Stimulated activated naive CD4-positive, alpha-beta T cell treated with Interleukin-2 at 50 U/mL for 16 hours (primary cell): ENCODE data around the gene GPR143.
"Not testable (repeated sequence)": the region's sequence is repeated elsewhere in the genome, so short reads cannot be mapped to it uniquely, and the experiment has no call there.

Experiments used
- DNase-seq: peaks from one replicate; lab custom pipeline; 2025; lab: John Stamatoyannopoulos, UW

GPR143 gene

GRCh38 chrX:9765737-9766097 lies at the start of gene GPR143:
TSS of gene GPR143 (minus strand) at chrX:9765847. CDS start at chrX:9765817, 30 bp downstream.
- no peak for DNase-seq

DNA sequence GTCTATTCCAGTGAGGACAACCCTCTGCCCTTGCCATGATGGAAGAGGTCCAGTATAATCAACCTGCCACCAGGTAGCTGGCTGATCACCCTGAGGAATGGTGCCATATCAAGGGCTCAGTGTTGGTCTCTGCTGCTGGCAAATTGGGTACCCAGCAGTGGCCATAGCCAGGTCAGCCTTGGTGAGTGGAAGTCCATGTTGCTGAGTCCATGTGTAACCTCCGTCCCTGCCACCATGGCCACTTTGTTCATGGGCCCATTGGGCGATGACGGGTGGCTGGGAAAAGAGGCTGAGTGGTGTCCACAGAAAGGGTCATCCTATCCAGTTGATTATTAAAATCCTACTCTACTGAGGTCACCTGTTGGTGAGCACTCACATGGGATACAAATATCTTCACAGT lies 45.4 kb upstream of the GPR143 start:
- DNase-seq = not testable (repeated sequence)

GRCh38 chrX:9809876-9810275 lies 44.2 kb upstream of the GPR143 start:
- DNase-seq = not testable (repeated sequence)

- no peak for DNase-seq
These were observed 41.9 kb upstream of the GPR143 start for GRCh38 chrX:9807355-9808182.

DNA sequence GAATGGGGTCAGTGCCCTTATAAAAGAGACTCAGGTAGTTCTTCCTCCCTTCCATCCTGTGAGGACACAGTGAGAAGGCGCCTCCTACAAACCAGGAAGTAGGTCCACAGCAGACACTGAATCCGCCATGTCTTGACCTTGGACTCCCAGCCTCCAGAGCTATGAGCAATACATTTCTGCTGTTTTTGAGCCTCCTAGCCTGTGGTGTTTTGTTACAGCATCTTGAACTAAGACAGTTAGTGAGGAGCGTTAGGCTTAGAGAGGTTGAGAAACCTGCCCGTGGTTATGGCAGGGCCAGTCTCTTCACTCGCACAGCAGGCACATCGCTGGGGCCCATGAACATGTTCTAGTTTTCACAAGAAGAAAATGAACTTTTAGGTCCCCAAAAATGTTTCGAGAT lies 40.3 kb upstream of the GPR143 start:
- no peak for DNase-seq

DNA sequence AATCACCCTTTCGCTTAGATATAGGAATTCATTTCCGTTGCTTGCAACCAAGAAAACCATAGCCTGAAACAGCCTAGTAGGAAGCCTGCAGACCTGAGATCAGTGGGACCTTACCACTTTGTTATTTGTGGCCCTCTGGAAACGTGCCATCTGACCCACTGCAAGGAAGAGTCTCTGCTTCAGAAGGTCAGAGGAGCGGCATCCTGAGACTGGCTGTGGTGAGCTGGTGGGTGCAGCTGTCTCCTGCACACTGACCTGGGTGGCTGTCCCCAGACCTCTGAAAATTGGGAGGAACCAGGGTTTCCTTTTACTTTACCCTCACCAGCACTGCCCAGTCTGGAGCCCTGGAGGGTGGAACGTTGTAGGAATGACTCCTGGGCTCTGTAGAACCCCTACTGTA lies 38.8 kb upstream of the GPR143 start:
- DNase-seq = no peak

DNA sequence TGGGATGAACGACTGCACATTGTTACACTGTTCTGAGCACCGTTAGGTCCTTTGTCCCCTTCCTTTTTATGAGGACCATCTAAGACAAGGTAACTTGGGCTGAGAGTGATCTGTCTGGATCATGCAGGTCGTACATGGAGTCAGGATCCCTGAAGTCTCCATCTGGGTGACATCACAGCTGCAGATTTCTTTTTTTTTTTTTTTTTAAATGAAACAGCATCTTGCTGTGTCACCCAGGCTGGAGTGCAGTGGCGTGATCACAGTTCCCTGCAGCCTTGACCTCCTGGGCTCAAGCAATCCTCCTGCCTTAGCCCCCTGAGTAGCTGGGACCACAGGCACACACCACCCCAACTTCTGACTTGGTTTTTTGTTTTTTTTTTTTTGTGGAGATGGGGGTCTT lies 37.1 kb upstream of the GPR143 start:
- DNase-seq = no peak

GRCh38 chrX:9797384-9798360 lies 32.0 kb upstream of the GPR143 start:
- no peak for DNase-seq

GRCh38 chrX:9794495-9794894 lies 28.8 kb upstream of the GPR143 start:
- DNase-seq = no peak

- no peak for DNase-seq
These were observed 25.2 kb upstream of the GPR143 start for GRCh38 chrX:9790866-9791265.

DNA sequence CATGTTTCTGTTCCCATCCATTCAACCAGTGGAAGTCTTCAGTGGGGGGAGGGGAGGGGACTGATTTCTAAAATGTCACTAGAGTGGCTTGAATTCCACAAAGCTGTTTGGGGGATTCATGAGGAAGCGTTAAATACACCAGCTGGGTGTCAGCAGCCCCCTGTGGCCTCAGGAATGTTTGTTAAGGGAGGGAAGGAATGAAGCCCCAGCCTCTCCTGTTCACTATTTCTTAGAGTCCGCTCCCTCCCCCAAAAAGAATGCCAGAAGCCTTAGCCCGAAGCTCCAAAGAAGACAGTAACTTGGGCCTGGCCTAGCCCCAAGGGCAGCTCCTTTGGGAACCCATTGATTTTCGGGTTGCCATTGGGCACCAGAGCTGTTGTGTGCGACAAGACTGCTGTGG lies 23.9 kb upstream of the GPR143 start:
- no peak for DNase-seq

DNA sequence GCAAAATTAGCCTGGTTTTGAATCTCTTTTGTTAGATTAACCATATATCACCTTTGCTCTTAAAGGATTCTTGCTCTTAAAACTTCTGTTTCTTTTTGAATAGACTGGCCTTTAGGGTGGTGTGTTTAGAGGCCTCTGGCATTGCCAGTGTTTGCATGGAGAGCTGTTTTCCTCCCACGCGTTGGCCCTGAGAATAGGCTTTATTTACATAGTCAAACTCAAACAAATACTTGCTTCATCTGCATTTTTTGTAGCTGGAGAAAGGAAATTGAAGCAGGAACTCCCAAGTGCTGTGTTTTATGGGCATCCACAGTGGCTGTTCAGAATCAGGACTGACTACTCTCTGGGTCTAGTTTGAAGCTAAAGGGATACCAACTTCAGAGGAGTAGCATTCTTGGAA lies 23.3 kb upstream of the GPR143 start:
- no peak for DNase-seq

- DNase-seq = no peak
These were observed 21.4 kb upstream of the GPR143 start for GRCh38 chrX:9786798-9787635.

DNA sequence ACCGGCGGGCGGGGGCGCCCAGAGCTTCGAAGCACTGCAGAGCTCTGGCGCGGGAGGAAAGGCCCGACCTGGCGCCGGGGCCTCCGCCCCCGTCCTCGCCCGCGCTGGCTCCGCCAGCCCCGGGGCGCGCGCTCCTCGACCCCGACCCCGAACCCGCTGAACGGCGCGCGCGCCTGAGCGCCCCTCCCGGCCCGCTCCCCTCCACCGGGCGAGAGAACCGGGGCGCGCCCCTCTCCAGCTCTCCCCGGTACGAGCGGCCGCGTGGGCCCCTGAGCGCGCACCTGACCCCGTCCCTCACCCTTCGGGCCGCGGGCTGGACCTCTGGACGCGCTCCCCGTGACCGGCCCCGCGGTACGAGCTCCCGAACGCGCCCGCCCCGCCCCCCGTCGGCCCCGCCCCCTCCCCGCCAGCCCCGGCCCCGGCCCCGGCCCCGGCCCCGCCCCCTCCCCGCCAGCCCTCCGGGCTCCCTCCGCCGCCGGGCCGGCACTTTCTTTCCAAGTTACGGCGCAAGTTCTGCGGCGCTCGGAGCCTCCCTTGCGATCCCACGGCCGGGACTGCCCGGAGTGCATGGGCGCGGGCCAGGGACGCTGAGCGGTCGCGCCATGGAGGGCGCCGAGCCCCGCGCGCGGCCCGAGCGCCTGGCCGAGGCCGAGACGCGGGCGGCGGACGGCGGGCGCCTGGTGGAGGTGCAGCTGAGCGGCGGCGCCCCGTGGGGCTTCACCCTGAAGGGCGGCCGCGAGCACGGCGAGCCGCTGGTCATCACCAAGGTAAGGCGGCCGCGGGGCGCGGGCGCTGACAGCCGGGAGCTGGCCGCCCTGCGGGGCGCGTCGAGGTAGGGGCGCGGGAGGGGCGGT lies 20.5 kb upstream of the GPR143 start, which contains the start of gene SHROOM2:
TSS of gene SHROOM2 (plus strand) at position 486 of the 854 bp plus-strand sequence. CDS start at position 603, 117 bp downstream.
- no peak for DNase-seq

- no peak for DNase-seq
These were observed 19.8 kb upstream of the GPR143 start for GRCh38 chrX:9785254-9785943.

DNA sequence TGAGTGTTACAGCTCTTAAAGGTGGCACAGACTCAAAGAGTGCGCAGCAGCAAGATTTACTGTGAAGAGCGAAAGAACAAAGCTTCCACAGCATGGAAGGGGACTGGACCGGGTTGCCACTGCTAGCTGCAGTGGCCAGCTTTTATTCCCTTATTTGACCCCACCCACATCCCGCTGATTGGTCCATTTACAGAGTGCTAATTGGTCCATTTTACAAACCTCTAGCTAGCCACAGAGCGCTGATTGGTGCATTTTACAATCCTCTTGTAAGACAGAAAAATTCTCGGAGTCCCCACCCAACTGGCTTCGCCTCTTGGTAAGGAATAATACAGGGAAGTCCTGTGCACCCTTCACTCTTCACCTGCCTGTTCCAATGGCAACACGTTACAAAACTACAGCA lies 18.7 kb upstream of the GPR143 start:
- DNase-seq = no peak

DNA sequence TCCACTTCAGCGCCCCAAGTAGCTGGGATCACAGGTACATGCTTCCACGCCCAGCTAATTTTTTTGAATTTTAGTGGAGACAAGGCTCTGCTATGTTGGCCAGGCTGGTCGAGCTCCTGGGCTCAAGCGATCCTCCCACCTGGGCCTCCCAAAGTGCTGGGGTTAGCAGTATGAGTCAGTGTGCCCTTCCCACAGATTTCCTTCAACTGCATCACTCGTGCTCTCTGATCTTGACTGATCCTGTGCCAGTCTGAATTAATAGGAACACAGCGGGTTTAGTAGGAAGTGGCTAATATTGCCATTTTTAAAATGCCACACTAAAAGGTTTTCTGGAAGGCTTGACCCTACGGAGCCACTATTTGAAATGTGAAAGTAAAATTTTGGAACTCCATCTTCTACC lies 16.3 kb upstream of the GPR143 start:
- no peak for DNase-seq

GRCh38 chrX:9775930-9776329 lies 10.3 kb upstream of the GPR143 start:
- DNase-seq = no peak

GRCh38 chrX:9772943-9773342 lies 7.3 kb upstream of the GPR143 start:
- DNase-seq = no peak

GRCh38 chrX:9770319-9770718 lies 4.7 kb upstream of the GPR143 start:
- DNase-seq = no peak
